IPS-11a (cell line): Measurements from ENCODE around the gene SLC35A2.
"Not testable (repeated sequence)": the region's sequence is repeated elsewhere in the genome, so short reads cannot be mapped to it uniquely, and the experiment has no call there.

Experiments used
- H3K4me3 ChIP-seq: one replicate; pipeline ENCODE4 v1.5.1; 2013; ENCODE audit warnings: low read depth, low read length, control low read depth

Gene SLC35A2

DNA sequence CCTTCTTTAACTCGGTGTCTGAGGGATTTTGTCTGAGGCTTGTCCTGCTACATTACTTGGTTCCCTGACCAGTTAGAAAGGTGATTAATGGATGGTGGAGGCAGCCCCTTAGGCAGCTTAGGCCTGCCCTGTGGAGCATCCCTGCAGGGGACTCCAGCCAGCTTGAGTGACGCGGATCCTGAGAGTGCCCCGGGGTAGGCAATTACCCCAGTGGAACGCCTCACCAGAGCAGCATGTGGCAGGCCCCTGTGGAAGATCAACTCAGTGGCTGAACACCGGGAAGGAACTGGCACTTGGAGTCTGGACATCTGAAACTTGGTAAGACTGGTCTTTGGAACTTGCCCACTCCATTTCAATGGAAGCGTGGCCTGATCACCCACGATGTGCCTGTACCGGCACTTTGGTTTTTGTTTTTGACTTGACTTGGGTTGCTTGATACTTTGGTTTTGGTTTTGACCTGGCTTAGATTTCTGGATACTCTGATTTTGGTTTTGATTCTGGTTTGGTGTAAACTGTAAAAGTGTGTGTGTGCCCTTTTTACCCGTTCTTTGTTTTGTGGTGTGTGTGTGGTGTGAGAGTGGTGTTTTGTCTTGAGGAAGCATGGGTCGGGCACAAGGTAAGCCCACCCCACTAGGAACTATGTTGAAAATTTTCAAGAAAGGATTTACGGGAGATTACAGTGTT is 57.2 kb downstream of the SLC35A2 start:
- H3K4me3 ChIP-seq = not testable (repeated sequence)

DNA sequence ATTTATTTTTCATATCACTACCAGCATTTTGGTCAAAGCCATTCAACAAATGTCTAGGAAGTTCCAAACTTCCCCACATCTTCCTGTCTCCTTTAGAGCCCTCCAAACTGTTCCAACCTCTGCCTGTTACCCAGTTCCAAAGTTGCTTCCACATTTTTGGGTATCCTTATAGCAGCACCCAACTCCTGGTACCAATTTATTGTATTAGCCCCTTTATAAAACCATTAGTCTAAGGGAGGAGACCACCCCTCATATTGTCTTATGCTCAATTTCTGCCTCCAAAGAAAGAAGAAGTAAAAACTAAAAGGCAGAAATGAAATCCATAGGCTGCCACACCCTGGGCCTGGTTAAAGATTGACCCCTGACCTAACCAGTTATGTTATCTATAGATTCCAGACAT is 58.0 kb downstream of the SLC35A2 start:
- H3K4me3 ChIP-seq = not testable (repeated sequence)
